ENCODE measurements around the gene ZBTB17.
"Not testable (repeated sequence)": the region's sequence is repeated elsewhere in the genome, so short reads cannot be mapped to it uniquely, and the experiment has no call there.

Gene ZBTB17

GRCh38 chr1:15975805-15976680 is at the start of gene ZBTB17:
Gene ZBTB17 (minus strand): TSS chr1:15976101. CDS start chr1:15948495, 27,606 bp downstream.
- DNase-seq (ENCODE audit: low spot score): peak; percentile 94

- DNase-seq (ENCODE audit: low spot score): no peak
These were observed 47.3 kb upstream of the ZBTB17 start for GRCh38 chr1:16023050-16023653.

GRCh38 chr1:16022393-16022792 is 46.5 kb upstream of the ZBTB17 start:
- DNase-seq (ENCODE audit: low spot score): no peak

DNA sequence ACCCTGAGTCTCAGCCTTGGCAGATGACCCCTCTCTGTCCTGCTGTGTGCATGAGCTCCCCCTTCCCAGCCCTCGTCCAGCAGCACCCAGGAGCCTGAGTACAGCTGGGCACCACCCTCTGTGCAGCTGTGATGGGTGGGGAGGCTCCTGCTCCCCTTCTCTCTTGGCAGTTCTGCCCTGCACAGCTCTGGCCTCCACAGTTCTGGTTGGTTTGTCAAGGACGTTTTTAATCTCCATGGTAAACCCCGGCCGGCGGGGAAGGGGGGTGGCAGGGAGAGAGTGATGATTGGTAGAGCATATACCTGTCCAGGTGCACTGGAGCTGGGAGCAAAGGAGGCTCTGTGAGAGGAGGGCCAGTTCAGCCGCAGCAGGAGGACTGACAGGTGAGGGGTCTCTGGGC is 45.8 kb upstream of the ZBTB17 start, which contains the start of gene CLCNKA:
CLCNKA (plus strand) TSS at position 356 of the 400 bp plus-strand sequence. CDS start 584 bp downstream, outside the sequence.
- no peak for DNase-seq (ENCODE audit: low spot score)

- not testable (repeated sequence) for DNase-seq (ENCODE audit: low spot score)
These were observed 45.0 kb upstream of the ZBTB17 start for GRCh38 chr1:16020878-16021277.

DNA sequence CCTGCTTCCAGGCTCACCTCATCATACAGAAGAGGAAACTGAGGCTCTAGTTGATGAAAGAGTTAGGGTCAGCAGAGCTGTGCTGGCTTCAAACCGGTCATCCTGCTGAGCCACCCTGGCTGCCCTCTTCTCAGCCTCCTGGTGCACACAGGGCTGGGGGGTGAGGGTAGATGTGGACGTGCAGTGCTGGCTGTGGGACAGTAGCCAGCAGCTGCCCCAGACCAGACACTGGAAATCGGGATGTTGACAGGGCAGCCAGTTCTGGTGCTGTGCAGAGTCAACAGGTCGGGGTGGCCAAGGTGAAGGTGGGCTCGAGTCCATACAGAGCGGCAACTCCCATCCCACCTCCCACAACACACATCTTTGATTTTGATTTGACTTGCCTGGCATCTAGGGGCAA is 44.4 kb upstream of the ZBTB17 start:
- DNase-seq (ENCODE audit: low spot score): no peak

DNA sequence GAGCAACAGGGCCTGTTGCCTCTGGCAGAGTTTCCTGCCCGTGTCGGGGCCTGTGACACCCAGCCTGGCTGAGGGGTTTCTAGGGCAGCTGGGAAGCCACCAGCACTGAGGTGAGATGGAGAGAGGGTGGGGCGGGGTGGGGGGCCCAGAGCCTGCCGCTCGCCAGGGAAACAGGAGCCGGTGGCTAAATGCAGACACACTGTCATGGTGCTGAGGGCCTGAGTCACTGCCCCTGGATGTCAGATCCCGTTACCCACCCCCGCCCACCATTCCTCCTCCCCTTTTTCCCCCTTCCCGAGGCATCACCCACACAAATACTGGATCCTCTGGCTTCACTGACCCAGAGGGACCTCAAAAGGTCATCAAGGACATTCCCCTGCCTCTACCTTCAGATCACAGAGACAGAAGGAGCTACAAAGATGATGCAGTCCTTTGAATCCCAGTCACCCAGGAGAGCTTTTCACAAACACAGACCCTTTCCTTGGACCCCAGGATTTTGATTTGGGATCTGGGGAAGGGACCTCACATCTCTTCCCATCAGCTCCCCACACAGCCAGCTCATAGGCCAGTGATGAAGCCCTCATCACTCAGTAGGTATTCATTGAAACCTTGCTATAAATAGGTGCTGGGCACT is 43.9 kb upstream of the ZBTB17 start:
- no peak for DNase-seq (ENCODE audit: low spot score)

DNA sequence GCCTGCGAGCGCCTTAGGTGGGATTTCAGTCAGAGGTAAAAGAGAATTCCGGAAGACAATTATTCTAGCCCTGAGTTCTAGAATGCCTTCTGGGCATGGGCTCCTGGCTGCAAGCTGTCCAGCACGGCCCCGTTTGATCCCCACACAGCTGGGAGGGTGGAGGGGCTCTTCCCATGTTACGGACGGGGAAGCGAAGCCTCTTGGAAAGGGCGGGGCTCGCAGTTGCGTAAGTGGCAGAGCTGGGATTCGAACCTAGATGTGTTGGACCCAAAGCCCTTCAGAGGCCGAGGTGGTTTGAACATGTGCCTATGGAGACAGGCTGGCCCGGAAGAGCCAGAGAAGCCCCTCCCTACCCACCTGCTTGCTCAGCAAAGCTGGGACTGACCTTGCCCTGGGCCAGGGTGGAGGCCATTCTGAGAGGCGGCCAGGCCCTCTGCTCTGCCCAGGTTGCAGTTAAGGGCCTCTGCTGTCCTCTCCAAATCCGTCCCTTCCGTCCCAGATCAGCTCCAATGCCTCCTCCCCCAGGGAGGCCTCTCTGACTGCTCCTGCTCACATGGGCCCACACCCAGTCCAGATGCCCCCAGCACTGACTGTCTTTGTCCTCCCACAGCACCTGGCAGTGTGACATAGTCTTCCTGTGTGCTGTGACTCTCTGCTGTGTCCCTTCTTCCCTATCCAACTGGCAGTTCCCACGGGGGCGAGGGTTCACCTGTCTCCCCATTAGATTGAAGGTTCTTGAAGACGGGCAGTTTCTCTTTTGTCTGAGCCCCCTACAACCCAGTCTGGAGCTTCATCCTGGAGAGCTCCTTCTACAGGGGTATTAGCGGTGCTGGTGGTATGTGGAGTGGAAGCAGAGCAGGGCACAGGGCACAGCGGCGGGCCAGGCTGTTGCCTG is 43.1 kb upstream of the ZBTB17 start:
- no peak for DNase-seq (ENCODE audit: low spot score)

DNA sequence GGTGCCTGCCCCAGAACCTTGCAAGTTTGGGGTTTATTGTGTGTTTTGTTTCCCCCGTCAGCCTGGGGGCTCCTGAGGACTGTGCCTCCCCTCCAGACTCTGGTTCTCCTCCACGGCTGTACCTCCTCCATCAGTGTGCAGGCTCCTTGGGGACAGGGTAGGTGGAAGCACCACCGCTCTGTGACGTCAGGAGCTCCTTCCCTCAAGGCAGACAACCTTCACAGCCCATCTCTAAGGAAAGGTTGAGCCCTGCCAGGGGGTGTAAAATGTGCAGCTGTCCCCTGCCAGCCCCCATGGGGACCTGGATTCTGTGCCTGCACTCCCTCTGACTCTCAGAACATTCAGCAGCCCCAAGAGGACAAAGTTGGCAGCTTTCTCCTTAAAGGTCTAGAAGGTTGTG is 42.4 kb upstream of the ZBTB17 start:
- DNase-seq (ENCODE audit: low spot score): no peak

- no peak for DNase-seq (ENCODE audit: low spot score)
These were observed 41.8 kb upstream of the ZBTB17 start, which contains the start of gene HSPB7 for GRCh38 chr1:16017461-16018303. Gene HSPB7 (minus strand): TSS chr1:16018043. CDS start chr1:16017963, 80 bp downstream.

GRCh38 chr1:16017076-16017460 is 41.2 kb upstream of the ZBTB17 start:
- no peak for DNase-seq (ENCODE audit: low spot score)

DNA sequence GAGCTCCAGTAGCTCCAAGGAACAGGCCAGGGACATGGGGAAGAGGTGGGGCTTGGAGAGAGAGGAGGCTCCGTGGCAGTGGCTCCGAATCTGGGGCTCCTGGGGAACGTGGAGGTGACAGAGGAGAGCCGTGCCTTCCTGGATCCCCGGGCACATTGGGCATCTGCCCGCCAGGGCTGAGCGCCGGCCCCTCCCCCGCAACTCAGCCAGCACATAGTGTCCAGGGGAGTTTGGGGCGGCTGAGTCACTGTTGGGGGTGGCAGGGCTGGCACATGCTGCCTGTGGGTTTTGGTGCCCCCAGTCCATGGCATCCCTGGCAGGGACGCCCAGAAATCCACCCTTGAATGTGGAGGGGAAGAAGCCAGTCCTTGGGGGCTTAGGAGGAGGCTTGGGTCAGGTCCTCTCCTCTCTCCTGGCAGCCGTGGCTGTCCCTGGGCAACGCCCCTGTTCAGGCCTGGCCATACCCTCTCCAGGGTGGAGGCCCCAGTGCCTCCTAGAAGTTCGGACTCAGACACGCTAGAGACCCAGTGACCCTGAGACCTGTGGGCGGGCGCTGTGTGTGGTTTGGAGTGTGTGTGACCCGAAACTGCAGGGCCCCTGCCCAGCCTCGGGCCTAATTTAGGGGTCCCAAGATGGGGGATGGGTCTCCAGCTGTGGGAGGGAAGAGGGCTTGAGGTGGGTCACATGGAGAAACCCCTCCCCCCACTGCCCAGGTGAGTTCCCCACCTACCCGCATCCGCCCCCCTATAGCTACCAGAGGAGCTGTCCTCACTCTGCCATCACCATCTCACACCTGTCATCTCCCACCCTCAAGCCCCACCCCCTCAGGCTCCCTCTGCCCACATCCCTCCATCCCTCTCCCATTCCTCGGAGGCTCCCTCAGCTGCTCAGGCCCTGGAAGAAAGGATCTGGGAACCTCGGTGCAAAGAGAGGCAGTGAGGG is 40.3 kb upstream of the ZBTB17 start:
- DNase-seq (ENCODE audit: low spot score): no peak

DNA sequence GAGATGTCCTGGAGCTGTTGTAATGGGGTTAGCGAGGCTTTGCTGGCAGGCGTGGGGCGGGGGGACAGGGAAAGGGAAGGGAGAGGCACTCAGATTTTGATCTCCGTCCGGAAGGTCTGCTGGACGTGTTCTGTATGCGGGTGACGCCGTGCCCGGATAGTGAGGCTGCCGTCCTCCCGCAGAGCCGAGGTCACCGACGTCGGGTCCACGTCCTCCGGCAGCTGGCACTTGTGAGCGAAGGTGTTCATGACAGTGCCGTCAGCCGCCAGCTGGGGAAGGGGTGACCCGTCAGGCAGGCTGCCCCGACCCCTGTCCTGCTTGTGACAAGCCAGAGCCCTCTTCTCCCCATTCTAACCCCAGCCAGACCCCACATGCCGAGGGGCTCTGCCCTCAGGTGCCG is 39.6 kb upstream of the ZBTB17 start:
- DNase-seq (ENCODE audit: low spot score): no peak

- no peak for DNase-seq (ENCODE audit: low spot score)
These were observed 38.9 kb upstream of the ZBTB17 start for GRCh38 chr1:16014509-16015482.

DNA sequence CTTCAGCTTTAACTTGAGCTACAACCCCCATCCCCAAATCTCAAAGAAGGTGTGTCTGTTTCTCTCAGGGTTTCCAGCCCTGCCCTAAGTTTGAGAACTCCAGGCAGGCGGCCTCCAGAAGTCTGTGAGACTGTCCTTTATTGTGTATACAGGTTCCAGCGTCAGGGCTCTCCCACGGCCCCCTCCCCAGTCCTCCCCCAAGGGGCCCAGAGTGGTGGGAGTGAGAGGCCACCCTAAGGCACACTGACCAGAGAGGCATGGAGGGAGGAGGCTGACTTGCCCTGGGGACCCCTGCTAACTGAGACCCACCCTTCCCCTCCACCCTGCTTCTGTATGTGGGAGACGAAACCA is 38.0 kb upstream of the ZBTB17 start:
- no peak for DNase-seq (ENCODE audit: low spot score)

DNA sequence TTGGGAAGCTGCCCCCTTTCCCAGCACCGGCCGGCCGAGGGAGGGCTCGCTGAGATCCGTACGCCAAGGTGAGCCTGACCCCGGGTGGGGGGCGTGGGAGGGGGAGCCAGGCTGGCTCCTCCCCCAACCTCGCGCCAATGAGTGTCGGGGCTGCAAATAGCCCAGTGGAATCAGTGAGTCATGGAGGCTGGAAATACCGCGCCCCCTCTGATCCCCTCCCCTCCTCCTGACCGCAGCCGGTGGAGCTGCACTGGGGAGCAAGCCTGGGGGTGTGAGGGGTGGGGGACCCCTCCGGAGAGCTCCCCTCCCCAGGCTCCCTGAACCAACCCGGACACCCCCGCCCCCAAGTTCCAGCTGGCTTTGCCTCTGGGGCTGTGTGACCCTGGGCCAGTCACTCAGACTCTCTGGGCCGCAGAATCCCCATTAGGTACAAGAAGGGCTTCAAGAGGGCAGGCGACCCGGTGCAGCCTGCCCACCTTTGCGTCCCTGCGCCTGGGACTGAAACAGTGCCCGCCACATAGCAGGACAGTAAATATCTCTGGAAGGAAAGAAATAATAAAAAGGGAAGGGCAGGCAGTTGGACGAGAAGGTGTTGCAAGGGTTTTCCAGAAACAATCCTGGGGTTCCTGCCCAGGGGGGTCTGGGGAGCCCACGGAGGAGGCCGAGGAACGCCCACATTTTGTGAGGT is 37.5 kb upstream of the ZBTB17 start:
- DNase-seq (ENCODE audit: low spot score): no peak

GRCh38 chr1:16012590-16013219 is 36.8 kb upstream of the ZBTB17 start:
- no peak for DNase-seq (ENCODE audit: low spot score)
